LNCAP (cell line): ENCODE results near the gene SIRPB1.

Source experiments
- CTCF ChIP-seq: fragments of 450-650 bp; IDR thresholded peaks from 2 replicates; pipeline ENCODE4 v1.5.1; 2017; ENCODE audit warnings: mild to moderate bottlenecking

Gene SIRPB1

GRCh38 chr20:1619861-1620444, at the start of gene SIRPB1:
Gene SIRPB1 (minus strand): TSS chr20:1620009. CDS start chr20:1619944, 65 bp downstream.
- no peak for TF ChIP-seq CTCF

GRCh38 chr20:1669304-1669703, 49.5 kb upstream of the SIRPB1 start:
- no peak for TF ChIP-seq CTCF

DNA sequence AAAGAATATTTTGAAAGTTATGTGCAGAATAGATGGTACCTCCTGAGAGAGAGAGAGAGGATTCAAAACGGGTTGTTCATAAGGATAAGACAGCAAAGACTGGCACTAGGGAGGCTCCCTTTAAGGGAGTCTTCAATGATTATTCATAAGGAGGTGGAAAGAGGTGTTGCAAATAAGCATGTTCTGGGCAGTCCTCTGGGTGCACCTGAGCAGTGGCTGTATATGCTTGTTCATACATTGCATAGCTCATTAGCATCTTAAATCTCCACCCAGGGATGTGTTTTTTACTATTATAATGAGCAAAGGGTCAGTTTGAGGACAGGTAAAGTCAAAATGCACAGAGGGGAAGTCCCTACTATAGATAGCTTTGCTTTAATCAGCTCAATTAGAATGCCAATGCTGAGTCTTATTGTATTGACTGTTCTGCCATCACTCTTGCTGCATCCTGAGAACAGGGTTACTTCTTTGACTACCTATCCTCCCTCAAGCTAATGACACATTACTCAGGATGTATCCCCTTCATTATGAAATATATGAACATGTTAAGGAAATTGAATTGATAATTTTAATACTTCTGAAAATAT, 47.8 kb upstream of the SIRPB1 start:
- no peak for TF ChIP-seq CTCF

DNA sequence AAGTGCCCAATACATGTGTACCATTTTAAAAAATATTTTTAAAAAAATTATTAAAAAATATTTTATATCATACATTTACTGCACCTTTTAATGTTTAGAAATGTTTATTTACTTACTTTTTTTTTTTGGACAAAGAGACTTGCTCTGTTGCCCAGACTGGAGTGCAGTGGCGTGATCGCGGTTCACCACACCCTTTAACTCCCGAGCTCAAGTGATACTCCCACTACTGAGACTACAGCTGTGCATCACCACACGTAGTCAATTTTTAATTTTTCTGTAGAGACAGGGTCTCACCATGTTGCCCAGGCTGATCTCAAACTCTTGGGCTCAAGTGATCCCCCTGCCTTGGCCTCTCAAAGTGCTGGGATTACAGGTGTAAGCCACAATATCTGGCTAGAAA, 47.0 kb upstream of the SIRPB1 start:
- TF ChIP-seq CTCF: no peak

DNA sequence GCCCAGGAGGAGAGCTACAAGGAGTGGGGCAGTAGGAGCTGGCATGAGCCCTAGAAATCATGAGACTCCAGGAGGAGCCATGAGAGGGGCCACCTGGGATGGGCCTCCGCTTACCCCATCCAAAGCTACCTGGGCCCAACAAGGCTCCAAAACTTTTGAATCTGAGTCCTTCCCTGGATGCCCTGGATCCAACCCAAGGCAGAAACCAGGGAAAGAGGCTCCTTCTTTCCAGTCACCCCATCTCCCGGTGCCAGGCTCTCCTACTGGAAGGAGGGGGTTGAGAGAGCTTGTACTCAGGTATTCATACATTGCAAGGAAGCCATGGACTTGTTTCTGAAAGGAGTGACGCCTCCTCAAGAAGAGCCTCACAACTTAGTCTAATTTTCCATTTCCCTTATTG, 45.5 kb upstream of the SIRPB1 start:
- no peak for TF ChIP-seq CTCF

- TF ChIP-seq CTCF: no peak
Observed at GRCh38 chr20:1664911-1665310, 45.1 kb upstream of the SIRPB1 start.

DNA sequence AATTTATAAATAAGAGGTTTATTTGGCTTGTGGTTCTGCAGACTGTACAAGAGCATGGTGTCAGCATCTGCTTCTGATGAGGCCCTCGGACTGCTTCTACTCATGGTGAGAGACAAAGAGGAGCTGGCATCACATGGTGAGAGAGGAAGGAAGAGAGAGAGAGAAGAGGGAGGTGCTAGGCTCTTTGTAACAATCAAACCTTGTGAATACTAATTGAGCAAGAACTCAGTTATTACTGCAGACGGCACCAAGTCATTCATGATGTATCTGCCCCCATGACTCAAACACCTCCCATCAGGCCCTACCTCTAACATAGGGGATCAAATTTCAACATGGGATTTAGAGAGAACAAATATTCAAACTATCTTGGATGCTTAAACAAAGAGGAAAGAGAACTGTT, 44.1 kb upstream of the SIRPB1 start:
- no peak for TF ChIP-seq CTCF
